ES-I3 (cell line): Measurements from ENCODE around the gene KRTAP6-3.

Experiments used
- H3K36me3 ChIP-seq: 2 replicates; pipeline ENCODE4 v1.6.1; 2013; ENCODE audit warnings: mild to moderate bottlenecking, low read length, control low read depth, moderate library complexity; ENCODE audit not compliant: insufficient read depth
- H3K4me1 ChIP-seq: 2 replicates; pipeline ENCODE4 v1.6.1; 2013; ENCODE audit warnings: mild to moderate bottlenecking, control low read depth, low read length; ENCODE audit not compliant: insufficient read depth
- H3K9ac ChIP-seq: 2 replicates; pipeline ENCODE4 v1.6.1; 2013; ENCODE audit warnings: low read depth, mild to moderate bottlenecking, low read length, moderate library complexity
- H3K9me3 ChIP-seq: 2 replicates; pipeline ENCODE4 v1.6.1; 2013; ENCODE audit warnings: mild to moderate bottlenecking, low read length, moderate library complexity; ENCODE audit not compliant: control insufficient read depth, insufficient read depth

KRTAP6-3 gene

DNA sequence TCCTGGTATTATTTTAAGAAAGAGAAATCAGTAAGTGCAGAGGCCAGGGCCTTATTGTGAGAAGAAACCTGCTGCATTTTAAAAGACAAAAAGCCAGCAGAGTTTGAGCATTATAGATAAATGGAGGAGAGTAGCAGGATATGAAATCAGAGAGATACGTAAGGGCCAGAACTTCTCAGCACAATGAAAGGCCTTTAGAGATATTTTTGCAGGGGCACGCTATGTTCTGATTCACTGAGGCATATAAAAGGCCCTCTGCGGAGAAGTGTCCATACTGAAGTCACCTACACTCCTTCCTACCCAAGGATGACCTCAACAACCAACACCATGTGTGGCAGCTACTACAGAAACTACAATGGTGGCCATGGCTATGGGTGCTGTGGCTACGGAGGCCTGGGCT, at the start of gene KRTAP6-3:
TSS of gene KRTAP6-3 (plus strand) at position 301 of the 400 bp plus-strand sequence. CDS start at position 307, 6 bp downstream.
- no peaks in the 10 kb centered on the region for H3K36me3 ChIP-seq
- H3K4me1 ChIP-seq: no peaks in the 10 kb centered on the region
- H3K9ac ChIP-seq: no peak within 1 kb of the TSS
- no peaks in the 10 kb centered on the region for H3K9me3 ChIP-seq

DNA sequence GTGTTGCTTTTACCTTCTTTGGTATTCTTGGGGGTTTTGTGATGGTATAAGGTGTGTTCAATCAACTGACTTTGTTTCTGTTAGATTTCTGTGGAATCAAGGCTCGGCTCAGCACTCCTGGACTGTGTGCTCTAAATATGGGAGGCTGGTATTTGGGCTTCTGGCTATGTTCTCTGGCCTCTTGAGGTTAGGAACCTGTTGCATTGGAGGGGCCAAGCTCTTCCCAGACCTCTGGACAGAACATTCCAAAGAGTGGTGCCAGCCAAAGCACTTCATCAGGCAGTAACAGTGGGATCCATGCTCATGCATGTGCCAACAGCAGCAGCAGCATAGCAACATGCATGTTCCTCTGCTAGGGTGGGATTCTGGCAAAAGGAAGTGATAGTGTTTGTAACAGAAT, 39.5 kb upstream of the KRTAP6-3 start:
- H3K36me3 ChIP-seq: no peaks in the 10 kb centered on the region
- no peak overlapping the region for H3K9ac ChIP-seq
- no peaks in the 10 kb centered on the region for H3K4me1 ChIP-seq
- H3K9me3 ChIP-seq: no peaks in the 10 kb centered on the region

DNA sequence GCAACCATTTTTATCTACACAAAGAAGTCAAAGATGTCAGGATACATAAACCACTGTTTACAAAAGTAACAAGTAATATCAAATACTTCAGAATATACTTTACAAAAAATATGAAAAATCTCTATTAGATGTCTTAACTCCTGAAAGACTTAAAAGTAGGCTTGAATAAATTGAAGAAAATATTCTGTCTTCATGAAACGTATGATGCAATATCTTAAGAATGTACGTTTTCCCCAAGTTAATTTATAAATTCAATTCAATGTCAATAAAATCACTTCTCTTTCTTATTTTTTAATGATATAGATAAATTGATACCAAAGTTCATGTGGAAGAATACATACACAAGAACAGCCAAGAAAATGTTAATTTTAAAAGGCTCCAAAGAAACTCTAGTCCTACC, 37.1 kb upstream of the KRTAP6-3 start:
- H3K4me1 ChIP-seq: no peaks in the 10 kb centered on the region
- H3K9me3 ChIP-seq: no peaks in the 10 kb centered on the region
- no peaks in the 10 kb centered on the region for H3K36me3 ChIP-seq
- H3K9ac ChIP-seq: no peak overlapping the region

GRCh38 chr21:30561264-30561895, 30.9 kb upstream of the KRTAP6-3 start, which contains the start of gene KRTAP19-7:
Gene KRTAP19-7, minus strand, starts transcription at chr21:30561314. Its CDS starts 25 bp downstream, at chr21:30561289.
- no peaks in the 10 kb centered on the region for H3K4me1 ChIP-seq
- no peaks in the 10 kb centered on the region for H3K36me3 ChIP-seq
- H3K9ac ChIP-seq: no peak within 1 kb of the TSS
- no peaks in the 10 kb centered on the region for H3K9me3 ChIP-seq

DNA sequence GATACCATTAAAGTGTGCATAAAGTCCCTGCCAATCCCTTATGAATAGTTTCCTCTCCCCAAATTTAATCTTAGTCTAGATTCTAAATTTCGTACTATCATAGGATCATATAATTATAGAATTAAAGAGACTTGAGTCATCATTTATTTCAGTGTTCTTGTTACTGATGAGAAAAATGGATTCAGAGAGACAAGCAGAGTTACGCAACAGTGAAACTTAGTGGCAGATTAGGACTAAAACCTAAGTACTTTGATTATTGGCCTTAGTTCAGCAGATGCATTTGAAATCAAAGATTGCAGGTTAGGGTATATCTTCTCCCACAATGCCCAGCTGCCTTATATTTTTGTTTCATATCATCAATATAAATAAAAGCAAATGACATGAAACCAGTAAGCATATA, 30.3 kb upstream of the KRTAP6-3 start:
- Histone ChIP-seq H3K9ac (no peak overlapping the region), H3K9me3 (no peaks in the 10 kb centered on the region), H3K4me1 (no peaks in the 10 kb centered on the region), H3K36me3 (no peaks in the 10 kb centered on the region)

GRCh38 chr21:30563072-30563471, 29.2 kb upstream of the KRTAP6-3 start:
- Histone ChIP-seq H3K4me1 (no peaks in the 10 kb centered on the region), H3K36me3 (no peaks in the 10 kb centered on the region), H3K9me3 (no peaks in the 10 kb centered on the region), H3K9ac (no peak overlapping the region)

DNA sequence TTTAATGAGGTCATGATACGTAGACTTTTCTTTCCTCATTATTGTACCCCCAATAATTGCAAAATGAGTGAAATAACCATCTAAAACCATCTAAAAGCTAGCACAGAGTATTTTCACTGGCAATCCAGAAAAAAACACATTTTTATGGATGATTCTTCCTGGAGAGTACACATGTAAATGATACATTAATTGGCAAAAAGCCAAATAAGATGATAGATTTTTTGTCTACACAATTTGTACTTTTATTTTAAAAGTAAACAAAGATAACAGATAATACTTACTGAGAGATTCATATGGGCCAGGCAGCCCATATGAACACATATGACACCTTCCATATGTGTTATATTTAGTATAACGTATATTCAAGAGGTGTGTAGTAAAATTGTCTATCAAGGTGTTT, 28.6 kb upstream of the KRTAP6-3 start:
- Histone ChIP-seq H3K4me1 (no peaks in the 10 kb centered on the region), H3K36me3 (no peaks in the 10 kb centered on the region), H3K9ac (no peak overlapping the region), H3K9me3 (no peaks in the 10 kb centered on the region)

DNA sequence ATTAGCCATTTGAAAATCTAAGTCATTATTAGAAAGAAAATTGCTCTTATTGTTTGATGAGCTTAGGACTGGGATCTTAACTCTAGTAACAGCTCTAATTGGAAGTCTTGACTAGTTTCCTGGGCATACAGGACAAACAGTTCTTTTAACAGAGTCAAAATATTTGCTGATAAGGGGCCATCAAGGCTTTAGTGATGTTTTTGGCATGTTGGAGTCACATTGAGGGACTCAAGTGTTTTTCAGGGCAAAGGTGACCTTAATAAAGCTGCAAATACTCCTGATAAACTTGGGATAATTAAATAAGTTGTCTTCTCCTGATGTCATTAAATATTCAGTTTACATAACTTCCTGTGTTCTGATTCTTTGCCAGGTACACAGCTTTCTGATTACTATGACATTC, 24.6 kb upstream of the KRTAP6-3 start:
- H3K36me3 ChIP-seq: no peaks in the 10 kb centered on the region
- no peak overlapping the region for H3K9ac ChIP-seq
- H3K9me3 ChIP-seq: no peaks in the 10 kb centered on the region
- no peaks in the 10 kb centered on the region for H3K4me1 ChIP-seq

GRCh38 chr21:30577766-30578165, 14.5 kb upstream of the KRTAP6-3 start:
- Histone ChIP-seq H3K9ac (no peak overlapping the region), H3K9me3 (no peaks in the 10 kb centered on the region; the same call in 1 of the 2 replicates), H3K4me1 (no peaks in the 10 kb centered on the region), H3K36me3 (no peaks in the 10 kb centered on the region)

DNA sequence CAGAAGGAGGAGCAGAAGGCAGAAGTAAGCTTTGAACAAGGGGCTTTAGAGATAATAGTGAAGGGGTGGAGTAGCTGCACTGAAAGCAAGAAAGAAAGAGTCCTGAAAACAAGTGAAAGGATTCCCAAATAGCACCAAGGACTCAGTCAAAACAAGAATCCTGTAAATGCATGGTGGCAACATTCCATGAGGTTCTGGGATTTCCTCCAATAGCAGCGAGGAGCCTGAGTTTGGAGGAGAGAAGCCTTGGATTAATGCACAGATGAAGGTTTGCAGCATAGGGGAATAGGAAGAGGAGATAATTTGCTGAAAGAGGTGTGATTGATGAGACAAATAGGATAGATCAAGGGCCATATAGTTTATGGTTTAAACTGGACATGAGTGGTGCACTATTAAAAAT, 12.9 kb upstream of the KRTAP6-3 start:
- Histone ChIP-seq H3K9me3 (no peaks in the 10 kb centered on the region), H3K9ac (no peak overlapping the region), H3K4me1 (no peaks in the 10 kb centered on the region), H3K36me3 (no peaks in the 10 kb centered on the region)

- no peaks in the 10 kb centered on the region for H3K9me3 ChIP-seq
- no peak overlapping the region for H3K9ac ChIP-seq
- no peaks in the 10 kb centered on the region for H3K36me3 ChIP-seq
- no peaks in the 10 kb centered on the region for H3K4me1 ChIP-seq
Measured at GRCh38 chr21:30580132-30580531, 12.1 kb upstream of the KRTAP6-3 start.

DNA sequence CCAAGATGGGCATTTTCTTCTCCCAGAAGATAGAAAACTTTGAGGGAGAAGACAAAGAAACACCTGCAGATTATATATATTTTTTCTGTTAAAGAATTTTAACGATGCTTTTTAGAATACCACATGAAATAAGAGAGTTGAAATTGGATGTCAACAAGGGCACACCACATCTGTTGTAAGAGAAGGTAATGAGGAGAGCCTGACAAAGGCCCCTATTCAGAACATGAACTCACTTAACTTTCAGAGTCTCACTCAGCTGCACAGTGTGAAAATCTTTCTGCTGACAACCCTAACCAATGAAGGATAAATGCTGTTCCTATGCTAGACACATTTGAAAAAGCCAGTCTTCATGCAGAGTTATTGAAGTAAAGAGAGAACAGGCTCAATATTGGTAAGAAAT, 9.4 kb upstream of the KRTAP6-3 start:
- H3K4me1 ChIP-seq: no peaks in the 10 kb centered on the region
- no peak overlapping the region for H3K9ac ChIP-seq
- no peaks in the 10 kb centered on the region for H3K9me3 ChIP-seq
- H3K36me3 ChIP-seq: no peaks in the 10 kb centered on the region

GRCh38 chr21:30590297-30590696, 1.9 kb upstream of the KRTAP6-3 start, which contains the start of gene KRTAP22-2:
Gene KRTAP22-2, minus strand, starts transcription at chr21:30590397.
- Histone ChIP-seq H3K4me1 (no peaks in the 10 kb centered on the region), H3K9ac (no peak within 1 kb of the TSS), H3K36me3 (no peaks in the 10 kb centered on the region), H3K9me3 (no peaks in the 10 kb centered on the region)

DNA sequence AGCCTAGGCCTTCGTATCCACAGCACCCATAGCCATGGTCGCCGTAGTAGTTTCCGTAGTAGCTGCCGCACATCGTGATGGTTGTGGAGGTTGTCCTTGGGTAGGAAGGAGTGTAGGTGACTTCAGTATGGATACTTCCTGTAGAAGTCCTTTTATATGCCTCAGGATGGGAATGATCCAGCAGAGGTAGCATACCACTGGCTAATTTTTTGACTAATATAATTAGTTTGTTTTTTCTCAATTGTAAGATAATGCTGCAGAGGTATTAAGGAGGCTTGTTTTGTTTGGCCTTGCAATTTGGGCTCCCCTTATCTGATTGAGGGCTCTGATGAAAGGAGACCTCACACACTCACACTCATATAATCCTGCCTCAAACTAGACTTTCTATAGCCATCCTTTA, 6.6 kb downstream of the KRTAP6-3 start, which contains the start of gene KRTAP6-2:
TSS of gene KRTAP6-2 (minus strand) at position 101 of the 400 bp plus-strand sequence. CDS start at position 73, 28 bp downstream.
- Histone ChIP-seq H3K9me3 (no peaks in the 10 kb centered on the region), H3K4me1 (no peaks in the 10 kb centered on the region), H3K36me3 (no peaks in the 10 kb centered on the region), H3K9ac (no peak within 1 kb of the TSS)

DNA sequence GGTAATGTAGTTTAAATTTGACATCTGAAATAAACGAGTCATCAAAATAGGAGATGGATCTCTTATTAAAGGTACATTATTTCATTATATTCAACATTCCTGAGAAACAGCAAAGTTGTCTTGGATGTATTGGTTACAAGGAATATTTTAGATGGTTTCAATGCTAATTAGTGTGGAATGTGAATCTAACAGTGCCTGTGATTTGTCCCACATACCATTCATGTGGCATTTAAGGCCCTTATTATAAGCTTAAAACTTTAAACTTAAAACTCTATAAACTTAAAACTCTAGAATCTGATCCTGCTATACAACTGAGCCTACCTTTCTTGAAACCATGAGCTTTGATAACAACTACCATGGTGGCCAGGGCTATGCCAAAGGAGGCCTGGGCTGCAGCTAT, 8.5 kb downstream of the KRTAP6-3 start, which contains the start of gene KRTAP22-1:
TSS of gene KRTAP22-1 (plus strand) at position 301 of the 400 bp plus-strand sequence.
- Histone ChIP-seq H3K4me1 (no peaks in the 10 kb centered on the region), H3K36me3 (no peaks in the 10 kb centered on the region), H3K9ac (no peak within 1 kb of the TSS), H3K9me3 (no peaks in the 10 kb centered on the region)
